IgD-negative memory B cell (primary cell): ENCODE measurements around the gene FOXL3. TPM values are rescaled to one million over a fixed set of nuclear protein-coding genes. Genes with fewer than 3 reads are reported as not detected.

Experiments used
- H3K27ac Mint-ChIP-seq, 3 donors: one replicate each; pipeline ENCODE4 v1.8.0; 2020 to 2022; ENCODE audit warnings: mild to moderate bottlenecking in 3 of 3, mixed read lengths in 3 of 3, moderate library complexity in 1 of 3
- H3K27me3 Mint-ChIP-seq: one replicate; pipeline ENCODE4 v1.8.0; 2021; ENCODE audit warnings: mixed read lengths
- H3K36me3 Mint-ChIP-seq: one replicate; pipeline ENCODE4 v1.8.0; 2020; ENCODE audit warnings: mild to moderate bottlenecking, mixed read lengths
- H3K4me1 Mint-ChIP-seq, 3 donors: one replicate each; pipeline ENCODE4 v1.8.0; 2020 to 2022; ENCODE audit warnings: mixed read lengths in 3 of 3, mild to moderate bottlenecking in 1 of 3
- H3K4me3 Mint-ChIP-seq, 4 donors: one replicate each; pipeline ENCODE4 v1.8.0; 2020 to 2022; ENCODE audit warnings: mild to moderate bottlenecking in 4 of 4, mixed read lengths in 4 of 4, moderate library complexity in 3 of 4
- H3K9me3 Mint-ChIP-seq, 3 donors: one replicate each; pipeline ENCODE4 v1.8.0; 2020 to 2021; ENCODE audit warnings: mixed read lengths in 3 of 3, mild to moderate bottlenecking in 1 of 3
- polyA plus RNA-seq: library from polyadenylated mRNA; unstranded; fragments of 300-500 nt; fragmentation: Illumina TruSeq; gene quantifications from one replicate; pipeline ENCODE4 v1.2.3, GENCODE V29; 2021

FOXL3 gene
- polyA plus RNA-seq, 1 donor from 2014 or later = not detected

DNA sequence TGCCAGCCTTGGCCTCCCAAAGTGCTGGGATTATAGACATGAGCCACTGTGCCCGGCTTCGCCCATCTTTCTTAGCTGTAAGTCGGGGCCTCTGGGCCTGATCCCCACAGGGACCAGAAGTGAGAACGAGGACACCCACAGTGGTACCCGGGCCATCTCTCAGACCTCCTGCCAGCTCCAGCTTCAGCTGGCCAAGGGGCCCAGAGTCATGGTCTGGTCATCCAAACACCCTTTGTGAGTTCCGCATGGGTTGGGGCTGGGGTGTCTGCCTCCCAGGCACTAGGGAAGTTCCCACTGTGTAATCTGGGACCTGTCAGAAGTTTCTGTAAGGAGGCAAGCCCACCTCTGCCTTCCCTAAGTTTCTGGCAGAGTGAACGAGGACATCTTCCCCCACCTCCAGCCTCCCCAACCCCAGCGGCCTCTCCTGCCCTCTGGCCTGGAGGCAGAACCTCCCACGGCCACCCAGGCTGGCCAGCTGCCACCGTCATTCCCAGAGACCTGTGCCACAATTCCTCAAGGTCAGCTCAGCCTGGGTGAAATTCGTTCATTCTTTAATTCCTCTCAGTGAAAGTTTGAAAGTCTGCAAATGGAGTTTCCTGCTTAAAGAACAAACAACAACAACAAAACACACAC is 19.5 kb upstream of the FOXL3 start:
- Mint-ChIP-seq H3K9me3 (peaks cover 2 to 18% (median 15%) of the 10 kb centered on the region in 3 donors), H3K27ac (no peak overlapping the region), H3K27me3 (no peaks in the 10 kb centered on the region), H3K4me1 (peaks cover 0 to 3% (median 2%) of the 10 kb centered on the region in 3 donors), H3K36me3 (peaks cover 2% of the 10 kb centered on the region), H3K4me3 (no peak overlapping the region)

DNA sequence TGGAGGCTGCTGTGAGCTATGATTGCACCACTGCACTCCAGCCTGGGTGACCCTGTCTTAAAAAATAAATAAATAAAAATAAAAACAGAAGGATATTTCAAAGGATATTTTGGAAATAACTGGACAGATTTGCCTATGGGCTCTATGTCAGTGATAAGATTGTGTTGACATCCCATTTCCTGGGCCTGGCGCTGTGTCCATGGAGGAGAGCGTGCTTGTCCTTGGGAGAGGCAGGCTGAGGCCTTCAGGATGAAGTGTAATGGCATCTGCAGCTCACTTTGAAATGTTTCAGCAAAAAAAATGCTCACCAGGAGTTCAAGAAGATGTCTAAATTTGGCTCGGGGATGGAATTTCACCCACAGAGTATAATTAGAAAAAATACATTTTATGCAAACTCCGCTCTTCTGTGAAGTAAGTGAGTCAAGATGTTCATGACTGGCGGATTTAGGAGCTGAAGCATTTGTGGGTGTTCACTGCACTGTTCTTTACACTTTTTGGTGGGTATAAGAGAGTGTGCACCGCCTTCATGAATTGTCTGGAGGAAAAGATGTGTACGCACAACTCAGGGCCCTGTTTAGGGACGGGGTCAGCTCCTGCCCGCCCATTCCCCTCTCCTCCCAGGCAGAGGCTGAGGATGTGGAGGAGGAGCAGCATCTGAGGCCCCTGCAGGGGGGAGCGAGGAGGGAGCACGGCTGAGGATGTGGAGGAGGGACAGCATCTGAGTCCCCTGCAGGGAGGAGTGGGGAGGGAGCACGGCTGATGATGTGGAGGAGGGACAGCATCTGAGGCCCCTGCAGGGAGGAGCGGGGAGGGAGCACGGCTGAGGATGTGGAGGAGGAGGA is 18.5 kb upstream of the FOXL3 start:
- Mint-ChIP-seq H3K9me3 (peaks cover 2 to 18% (median 15%) of the 10 kb centered on the region in 3 donors), H3K36me3 (peaks cover 2% of the 10 kb centered on the region), H3K4me1 (peaks cover 0 to 3% (median 2%) of the 10 kb centered on the region in 3 donors), H3K4me3 (no peak overlapping the region), H3K27me3 (no peaks in the 10 kb centered on the region), H3K27ac (no peak overlapping the region)

DNA sequence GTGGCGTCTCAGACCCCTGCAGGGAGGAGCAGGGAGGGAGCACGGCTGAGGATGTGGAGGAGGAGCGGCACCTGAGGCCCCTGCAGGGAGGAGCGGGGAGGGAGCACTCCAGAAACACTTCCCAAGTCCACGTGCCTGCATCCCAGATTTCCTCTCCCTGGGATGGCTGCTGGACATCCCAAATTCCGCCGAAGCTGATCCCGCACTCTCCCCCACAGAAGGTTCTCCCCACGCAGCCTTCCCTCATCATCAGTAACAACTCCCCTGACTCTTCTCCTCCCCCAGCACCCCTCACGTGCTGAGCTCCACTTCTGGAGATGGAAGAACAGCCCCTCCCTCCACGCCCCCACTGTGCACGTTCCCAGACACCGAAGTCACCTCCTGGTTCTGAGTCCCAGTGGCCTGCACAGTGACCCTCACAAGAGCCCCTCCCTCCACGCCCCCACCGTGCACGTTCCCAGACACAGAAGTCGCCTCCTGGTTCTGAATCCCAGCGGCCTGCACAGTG is 17.8 kb upstream of the FOXL3 start:
- peaks cover 2% of the 10 kb centered on the region for H3K27me3 Mint-ChIP-seq
- peaks cover 2% of the 10 kb centered on the region for H3K36me3 Mint-ChIP-seq
- H3K27ac Mint-ChIP-seq = no peak overlapping the region

DNA sequence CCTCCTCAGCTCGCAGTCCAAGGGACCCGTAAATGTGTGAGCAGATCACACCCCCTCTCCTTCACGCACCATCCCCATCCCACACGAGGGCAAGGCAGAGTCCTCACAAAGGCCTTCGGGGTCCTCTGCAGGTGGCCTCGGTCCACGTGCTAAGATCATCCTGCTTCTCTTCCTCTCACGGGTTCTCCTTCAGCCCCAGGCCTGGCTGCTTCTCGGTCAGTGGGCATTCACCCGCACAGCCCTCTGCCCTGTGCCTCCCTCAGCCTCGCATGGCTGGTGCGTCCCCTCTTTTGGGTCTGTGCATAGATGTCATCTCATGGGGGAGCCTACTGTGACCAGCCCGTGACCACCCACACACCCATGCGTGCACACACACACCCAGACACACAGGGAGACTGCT is 17.3 kb upstream of the FOXL3 start:
- peak overlapping the region in 1 of 3 donors; percentile 16 for H3K27ac Mint-ChIP-seq
- H3K4me1 Mint-ChIP-seq = peaks cover 0 to 3% (median 2%) of the 10 kb centered on the region in 3 donors
- peaks cover 2% of the 10 kb centered on the region for H3K36me3 Mint-ChIP-seq
- peaks cover 4 to 18% (median 18%) of the 10 kb centered on the region in 3 donors for H3K9me3 Mint-ChIP-seq
- peaks cover 3% of the 10 kb centered on the region for H3K27me3 Mint-ChIP-seq
- H3K4me3 Mint-ChIP-seq = no peak overlapping the region

More for the DNA sequence above, 17.8 kb upstream of the FOXL3 start:
- Mint-ChIP-seq H3K4me1 (peaks cover 0 to 3% (median 2%) of the 10 kb centered on the region in 3 donors), H3K4me3 (no peak overlapping the region), H3K9me3 (peaks cover 3 to 18% (median 16%) of the 10 kb centered on the region in 3 donors)

DNA sequence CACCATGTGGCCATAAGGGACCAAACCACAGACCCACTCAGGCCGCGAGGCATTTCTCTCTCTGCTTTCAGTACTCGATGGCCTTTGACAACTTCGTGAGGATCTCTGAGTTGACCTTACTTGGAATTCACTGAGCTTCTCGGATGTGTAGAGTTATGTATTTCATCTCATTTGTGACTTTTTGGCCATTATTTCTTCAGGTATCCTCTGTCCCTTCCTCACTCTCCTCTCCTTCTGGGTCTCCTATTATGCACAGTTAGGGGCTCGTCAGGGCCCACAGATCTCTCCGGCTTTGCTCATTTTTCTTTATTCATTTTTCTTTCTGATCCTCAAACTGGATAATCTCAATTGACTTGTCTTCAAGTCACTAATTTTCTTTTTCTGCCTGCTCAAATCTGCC is 16.6 kb upstream of the FOXL3 start:
- H3K9me3 Mint-ChIP-seq = peaks cover 4 to 22% (median 18%) of the 10 kb centered on the region in 3 donors
- H3K27ac Mint-ChIP-seq = no peak overlapping the region
- H3K4me1 Mint-ChIP-seq = peaks cover 0 to 3% (median 2%) of the 10 kb centered on the region in 3 donors
- peaks cover 2% of the 10 kb centered on the region for H3K36me3 Mint-ChIP-seq
- peaks cover 3% of the 10 kb centered on the region for H3K27me3 Mint-ChIP-seq
- no peak overlapping the region for H3K4me3 Mint-ChIP-seq

DNA sequence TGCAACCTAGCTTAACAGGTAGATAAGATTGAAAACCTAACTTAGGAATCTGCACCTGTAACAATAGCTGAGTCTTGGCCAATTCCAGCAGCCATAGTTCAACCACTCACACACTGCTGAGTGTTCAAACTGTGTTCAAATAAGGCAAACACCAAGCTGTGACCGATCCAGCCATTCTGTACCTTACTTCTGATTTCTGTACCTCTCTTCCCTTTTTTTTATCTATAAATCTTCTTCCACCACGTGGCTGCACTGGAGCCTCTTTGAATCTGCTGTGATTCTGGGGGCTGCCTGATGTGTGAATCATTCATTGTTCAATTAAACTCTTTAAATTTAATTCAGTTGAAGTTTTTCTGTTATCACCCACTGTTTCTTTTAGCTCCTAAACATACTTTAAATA is 15.7 kb upstream of the FOXL3 start:
- H3K27ac Mint-ChIP-seq = no peak overlapping the region
- H3K9me3 Mint-ChIP-seq = peaks cover 4 to 22% (median 18%) of the 10 kb centered on the region in 3 donors
- H3K36me3 Mint-ChIP-seq = peaks cover 2% of the 10 kb centered on the region
- peak overlapping the region in 1 of 4 donors; percentile 6 for H3K4me3 Mint-ChIP-seq
- peaks cover 3% of the 10 kb centered on the region for H3K27me3 Mint-ChIP-seq
- peaks cover 0 to 3% (median 2%) of the 10 kb centered on the region in 3 donors for H3K4me1 Mint-ChIP-seq

DNA sequence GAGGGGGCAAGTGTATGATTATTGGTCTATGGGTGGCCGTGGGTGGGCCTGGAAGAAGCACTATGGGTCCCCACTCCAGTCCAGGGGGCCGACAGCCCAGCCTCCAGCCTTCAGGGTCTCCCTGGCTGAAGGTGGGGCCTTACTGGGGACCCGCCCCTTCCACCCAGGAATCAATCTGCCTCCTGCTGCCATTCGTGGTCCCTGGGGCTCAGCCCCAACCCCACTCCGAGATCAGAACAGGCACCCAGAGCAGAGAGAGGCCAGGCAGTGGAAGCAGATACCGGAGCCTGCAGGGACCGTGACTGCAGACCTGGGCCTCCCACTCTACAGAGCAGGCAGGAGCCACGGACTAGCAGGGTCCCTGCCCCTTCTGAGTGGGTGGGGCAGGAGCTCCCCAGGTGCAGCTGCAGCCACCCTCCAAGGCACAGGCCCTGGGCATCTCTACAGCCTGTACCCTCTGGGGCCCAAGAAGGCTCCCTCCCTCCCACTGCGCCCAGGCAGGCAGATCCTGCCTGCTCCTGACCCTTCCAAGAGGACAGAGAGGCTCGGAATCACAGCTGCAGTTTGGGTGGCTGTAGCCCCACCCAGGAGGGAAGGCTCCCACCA is 13.6 kb upstream of the FOXL3 start:
- Mint-ChIP-seq H3K4me1 (peaks cover 0 to 3% (median 2%) of the 10 kb centered on the region in 3 donors), H3K36me3 (peaks cover 2% of the 10 kb centered on the region), H3K27ac (no peak overlapping the region), H3K9me3 (peaks cover 6 to 22% (median 18%) of the 10 kb centered on the region in 3 donors), H3K27me3 (peaks cover 3% of the 10 kb centered on the region), H3K4me3 (no peak overlapping the region)

DNA sequence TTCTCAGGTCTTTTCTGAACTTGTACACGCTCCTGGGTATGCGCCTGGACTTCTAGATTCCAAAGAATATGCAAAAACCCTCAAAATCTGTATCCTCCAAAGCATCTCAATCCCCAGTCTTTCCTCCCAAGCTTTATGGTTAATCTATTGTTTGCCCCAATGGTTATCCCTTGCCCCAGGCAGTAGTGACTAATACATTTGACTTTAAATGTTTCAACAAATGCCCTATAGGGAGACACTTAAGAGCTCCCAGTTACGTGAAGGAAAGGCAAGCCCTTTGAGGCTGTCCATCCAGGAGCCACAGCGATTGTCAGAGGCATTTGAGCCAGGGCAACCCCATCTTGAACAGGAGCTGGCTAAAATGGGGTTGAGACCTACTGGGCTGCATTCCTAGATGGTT is 12.7 kb upstream of the FOXL3 start:
- Mint-ChIP-seq H3K9me3 (peaks cover 6 to 22% (median 18%) of the 10 kb centered on the region in 3 donors), H3K4me1 (peaks cover 0 to 3% (median 2%) of the 10 kb centered on the region in 3 donors), H3K36me3 (peaks cover 2% of the 10 kb centered on the region), H3K27ac (no peak overlapping the region), H3K27me3 (peaks cover 3% of the 10 kb centered on the region), H3K4me3 (peak overlapping the region in 1 of 4 donors; percentile 14)

DNA sequence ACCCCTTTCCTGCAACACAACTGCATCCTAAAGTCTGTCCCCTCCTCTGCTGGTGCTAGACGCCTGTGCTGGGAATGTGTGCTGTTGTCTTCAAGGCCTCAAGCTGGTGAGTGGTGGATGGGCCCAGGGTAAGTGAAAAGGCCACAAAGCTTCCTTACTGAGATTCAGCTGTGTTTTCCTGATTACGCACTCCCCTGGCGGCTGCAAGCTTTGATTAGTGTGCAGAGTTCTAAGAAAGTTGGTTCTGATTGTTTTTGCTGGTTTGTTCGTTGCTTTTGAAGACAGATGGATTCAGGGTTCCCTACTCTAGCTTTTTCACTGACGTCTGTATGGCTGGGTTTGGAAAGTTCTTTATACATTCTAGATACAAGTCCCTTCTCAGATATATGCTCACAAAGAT is 11.9 kb upstream of the FOXL3 start:
- peaks cover 2% of the 10 kb centered on the region for H3K36me3 Mint-ChIP-seq
- H3K4me3 Mint-ChIP-seq = no peak overlapping the region
- H3K4me1 Mint-ChIP-seq = peaks cover 0 to 3% (median 2%) of the 10 kb centered on the region in 3 donors
- H3K9me3 Mint-ChIP-seq = peaks cover 3 to 18% (median 11%) of the 10 kb centered on the region in 3 donors
- H3K27ac Mint-ChIP-seq = no peak overlapping the region
- peaks cover 3% of the 10 kb centered on the region for H3K27me3 Mint-ChIP-seq

DNA sequence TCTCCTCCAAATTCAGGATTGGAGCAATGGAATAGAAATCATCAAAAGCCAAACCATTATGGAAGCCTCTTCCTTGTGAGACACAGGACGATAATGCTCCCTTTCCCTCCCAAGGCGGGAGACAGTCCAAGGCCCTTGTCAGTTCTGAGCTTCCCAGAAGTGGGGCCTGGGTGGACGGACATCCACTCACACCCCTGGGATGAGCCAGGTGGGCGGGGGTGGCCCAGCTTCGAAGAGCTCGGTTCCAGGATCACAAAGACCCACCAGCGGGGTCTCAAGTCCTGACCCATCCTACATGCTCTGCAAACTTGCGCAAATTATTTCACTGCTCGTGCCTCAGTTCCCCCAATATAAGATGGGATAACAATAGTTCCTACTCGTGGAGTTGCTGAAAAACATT is 10.1 kb upstream of the FOXL3 start:
- Mint-ChIP-seq H3K27ac (no peak overlapping the region), H3K4me1 (no peaks in the 10 kb centered on the region), H3K27me3 (peaks cover 3% of the 10 kb centered on the region), H3K9me3 (peaks cover 3 to 7% (median 3%) of the 10 kb centered on the region in 3 donors), H3K36me3 (no peaks in the 10 kb centered on the region), H3K4me3 (no peak overlapping the region)

DNA sequence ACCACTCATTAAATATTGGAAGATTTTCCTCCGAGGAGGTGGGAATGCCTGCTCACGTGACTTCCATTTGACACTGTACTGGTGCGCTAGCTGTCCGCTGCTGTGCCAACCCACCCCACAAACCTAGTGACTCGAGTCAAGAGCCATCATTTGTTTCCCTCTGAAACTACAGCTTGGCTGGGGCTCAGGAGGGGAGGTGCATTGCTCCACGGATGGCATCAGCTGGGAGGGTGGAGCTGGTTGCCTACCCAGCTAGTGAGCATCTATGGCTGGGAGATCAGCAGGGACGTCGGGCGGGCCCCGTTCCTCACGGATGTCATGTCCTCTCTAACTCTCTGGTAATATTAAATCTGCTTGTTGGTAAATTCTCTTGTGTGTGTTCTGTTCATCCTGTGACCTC is 9.5 kb upstream of the FOXL3 start:
- no peak overlapping the region for H3K4me3 Mint-ChIP-seq
- no peak overlapping the region for H3K27ac Mint-ChIP-seq
- peaks cover 3% of the 10 kb centered on the region in 3 donors for H3K9me3 Mint-ChIP-seq
- H3K4me1 Mint-ChIP-seq = no peaks in the 10 kb centered on the region
- H3K36me3 Mint-ChIP-seq = no peaks in the 10 kb centered on the region
- H3K27me3 Mint-ChIP-seq = peaks cover 4% of the 10 kb centered on the region

DNA sequence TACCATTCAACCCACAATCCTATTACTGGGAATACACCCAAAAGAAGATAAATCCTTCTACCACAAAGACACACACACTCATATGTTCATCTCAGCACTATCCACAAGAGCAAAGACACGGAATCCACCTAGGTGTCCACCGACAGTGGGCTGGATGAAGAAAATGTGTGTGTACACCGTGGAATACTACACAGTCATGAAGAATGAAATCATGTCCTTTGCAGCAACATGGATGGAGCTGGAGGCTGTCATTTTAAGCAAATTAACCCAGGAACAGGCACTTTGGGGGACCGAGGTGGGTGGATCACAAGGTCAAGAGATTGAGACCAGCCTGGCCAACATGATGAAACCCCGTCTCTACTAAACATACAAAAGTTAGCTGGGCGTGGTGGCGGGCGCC is 8.3 kb upstream of the FOXL3 start:
- Mint-ChIP-seq H3K4me3 (no peak overlapping the region), H3K9me3 (peaks cover 3% of the 10 kb centered on the region in 3 donors), H3K27ac (no peak overlapping the region), H3K27me3 (peaks cover 4% of the 10 kb centered on the region), H3K4me1 (no peaks in the 10 kb centered on the region), H3K36me3 (no peaks in the 10 kb centered on the region)

DNA sequence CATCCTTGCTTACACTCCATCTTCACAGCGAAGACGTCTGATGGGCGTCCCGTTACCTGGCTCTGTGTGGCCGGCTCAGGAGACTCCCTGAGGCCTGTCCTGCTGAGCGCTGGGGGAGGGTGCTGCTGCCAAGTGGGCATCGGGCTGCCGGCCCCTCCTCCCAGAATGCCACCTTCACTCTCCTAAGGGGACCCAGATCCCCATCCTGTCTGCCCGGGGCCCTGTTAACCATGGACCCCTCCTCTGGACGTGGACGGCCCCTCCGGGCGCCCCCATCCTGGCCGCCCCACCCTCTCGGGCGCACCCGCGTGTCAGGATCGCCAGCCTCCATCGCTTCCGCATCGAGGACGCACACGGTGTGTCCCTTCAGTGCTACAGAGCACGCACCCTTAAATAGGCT is 7.3 kb upstream of the FOXL3 start:
- H3K36me3 Mint-ChIP-seq = no peaks in the 10 kb centered on the region
- H3K27ac Mint-ChIP-seq = no peak overlapping the region
- no peak overlapping the region for H3K4me3 Mint-ChIP-seq
- no peaks in the 10 kb centered on the region for H3K4me1 Mint-ChIP-seq
- peaks cover 0 to 3% (median 2%) of the 10 kb centered on the region in 3 donors for H3K9me3 Mint-ChIP-seq
- H3K27me3 Mint-ChIP-seq = peaks cover 2% of the 10 kb centered on the region

DNA sequence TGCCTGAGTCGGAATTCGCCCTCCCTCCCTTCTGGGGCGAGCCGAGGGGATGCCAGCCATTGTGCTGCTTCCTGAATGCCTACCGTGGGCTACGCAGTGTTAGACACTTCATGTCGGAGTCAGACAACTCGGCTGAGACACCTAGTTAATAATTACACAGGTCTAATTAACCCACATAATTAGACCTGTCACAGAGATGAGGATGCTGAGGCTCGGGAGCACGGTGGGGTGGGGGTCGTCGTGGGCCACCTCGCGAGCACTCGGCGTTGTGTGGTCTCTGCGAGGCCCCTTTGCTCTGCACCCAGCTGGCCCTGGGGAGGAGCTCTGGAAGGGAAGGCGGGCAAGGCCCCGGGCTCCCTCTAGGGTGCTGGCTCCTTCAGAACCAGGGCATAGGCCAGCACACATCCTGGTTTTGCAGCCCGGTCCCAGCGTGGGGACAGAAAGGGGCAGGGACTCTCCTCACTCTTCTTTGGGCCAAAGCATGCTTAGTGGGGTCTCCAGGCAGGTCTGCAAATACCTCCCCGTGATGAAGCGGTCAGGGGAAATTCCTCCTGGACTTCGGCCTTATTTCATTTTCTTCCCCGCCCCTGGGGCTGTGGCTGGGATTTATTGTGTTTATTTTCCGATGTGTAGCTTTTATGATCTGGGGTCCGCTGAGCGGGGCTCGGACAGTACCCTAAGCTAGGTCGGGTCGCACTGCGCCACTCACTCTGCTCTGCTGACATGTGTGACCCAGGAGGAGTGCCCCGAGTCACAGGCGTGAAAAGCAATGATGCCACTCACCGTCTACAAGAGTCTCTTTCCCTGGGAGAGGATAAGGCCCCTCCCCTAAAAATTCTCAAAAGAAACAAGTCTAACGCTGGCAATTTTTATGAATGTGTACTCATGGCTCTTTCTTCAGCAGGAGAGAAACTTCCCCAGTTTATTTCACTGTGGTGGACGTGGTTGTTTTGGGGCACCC is 4.9 kb upstream of the FOXL3 start:
- Mint-ChIP-seq H3K4me3 (no peak overlapping the region), H3K36me3 (no peaks in the 10 kb centered on the region), H3K27ac (no peak overlapping the region), H3K9me3 (peaks cover 0 to 2% (median 0%) of the 10 kb centered on the region in 3 donors), H3K4me1 (no peaks in the 10 kb centered on the region), H3K27me3 (peaks cover 9% of the 10 kb centered on the region)
